Measurements from ENCODE around the gene CNPY2.

DNA sequence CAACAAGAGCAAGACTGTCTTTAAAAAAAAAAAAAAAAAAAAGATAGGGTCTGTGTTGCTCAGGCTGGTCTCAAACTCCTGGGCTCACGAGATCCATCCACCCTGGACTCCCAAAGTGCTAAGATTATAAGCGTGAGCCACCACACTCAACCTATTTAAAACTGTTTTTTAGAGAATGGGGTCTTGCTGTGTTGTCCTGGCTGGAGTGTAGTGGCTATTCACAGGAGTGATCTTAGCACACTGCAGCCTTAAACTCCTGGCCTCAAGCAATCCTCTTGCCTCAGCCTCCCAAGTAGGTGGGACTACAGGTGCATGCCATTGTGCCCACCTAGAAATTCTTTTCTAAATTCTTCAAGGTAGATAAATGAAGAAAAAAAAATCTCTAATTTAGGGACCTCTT is 41.5 kb downstream of the CNPY2 start:
- TF ChIP-seq, protein P1, sequence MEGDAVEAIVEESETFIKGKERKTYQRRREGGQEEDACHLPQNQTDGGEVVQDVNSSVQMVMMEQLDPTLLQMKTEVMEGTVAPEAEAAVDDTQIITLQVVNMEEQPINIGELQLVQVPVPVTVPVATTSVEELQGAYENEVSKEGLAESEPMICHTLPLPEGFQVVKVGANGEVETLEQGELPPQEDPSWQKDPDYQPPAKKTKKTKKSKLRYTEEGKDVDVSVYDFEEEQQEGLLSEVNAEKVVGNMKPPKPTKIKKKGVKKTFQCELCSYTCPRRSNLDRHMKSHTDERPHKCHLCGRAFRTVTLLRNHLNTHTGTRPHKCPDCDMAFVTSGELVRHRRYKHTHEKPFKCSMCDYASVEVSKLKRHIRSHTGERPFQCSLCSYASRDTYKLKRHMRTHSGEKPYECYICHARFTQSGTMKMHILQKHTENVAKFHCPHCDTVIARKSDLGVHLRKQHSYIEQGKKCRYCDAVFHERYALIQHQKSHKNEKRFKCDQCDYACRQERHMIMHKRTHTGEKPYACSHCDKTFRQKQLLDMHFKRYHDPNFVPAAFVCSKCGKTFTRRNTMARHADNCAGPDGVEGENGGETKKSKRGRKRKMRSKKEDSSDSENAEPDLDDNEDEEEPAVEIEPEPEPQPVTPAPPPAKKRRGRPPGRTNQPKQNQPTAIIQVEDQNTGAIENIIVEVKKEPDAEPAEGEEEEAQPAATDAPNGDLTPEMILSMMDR (IDR thresholded peaks at IDR 0.05) = no peak
- no peak for TF ChIP-seq POLR2A (IDR thresholded peaks at IDR 0.05)
